Uterus (tissue), 4 donors: ENCODE measurements around the gene KCNQ2. TPM values are rescaled to one million over a fixed set of nuclear protein-coding genes. Genes with fewer than 3 reads are reported as not detected.

Experiments used
- DNase-seq, 2 donors: peaks; one replicate each; pipeline ENCODE4 v3.0.0-alpha.2; 2019 to 2020
- H3K27ac ChIP-seq, 2 donors: fragments of 200-600 bp; sonication (generic); 1 replicate in 1 of 2; 2 replicates in 1 of 2; pipeline ENCODE4 v1.5.1; 2016 to 2018
- H3K27me3 ChIP-seq, 2 donors: fragments of 200-600 bp; sonication (generic); one replicate each; pipeline ENCODE4 v1.5.1; 2018 to 2019; ENCODE audit warnings: control low read depth in 1 of 2
- H3K36me3 ChIP-seq, 2 donors: fragments of 200-600 bp; sonication (generic); one replicate each; pipeline ENCODE4 v1.5.1; 2019; ENCODE audit warnings: control low read depth in 1 of 2
- H3K4me1 ChIP-seq, 2 donors: fragments of 200-600 bp; sonication (generic); one replicate each; pipeline ENCODE4 v1.5.1; 2018 to 2019; ENCODE audit warnings: control low read depth in 1 of 2
- H3K4me3 ChIP-seq, 2 donors: fragments of 200-600 bp; sonication (generic); 1 replicate in 1 of 2; 2 replicates in 1 of 2; pipeline ENCODE4 v1.5.1; 2018 to 2019; ENCODE audit warnings: mild to moderate bottlenecking in 1 of 2
- H3K9me3 ChIP-seq, 2 donors: fragments of 200-600 bp; sonication (generic); one replicate each; pipeline ENCODE4 v1.5.1; 2019; ENCODE audit warnings: control low read depth in 1 of 2
- CTCF ChIP-seq, 4 experiments: fragments of 200-600 bp in 2 of 4; fragments of 450-650 bp in 2 of 4; sonication (generic) in 2 of 4; IDR thresholded peaks; one replicate each; pipeline ENCODE4 v1.5.1; 2016 to 2019; ENCODE audit warnings: antibody characterized with exemption in 4 of 4, mild to moderate bottlenecking in 2 of 4, moderate library complexity in 1 of 4
- POLR2A ChIP-seq, 2 donors: fragments of 450-650 bp; IDR thresholded peaks; one replicate each; pipeline ENCODE4 v1.6.1; 2016; ENCODE audit warnings: antibody characterized with exemption in 2 of 2, mild to moderate bottlenecking in 1 of 2, moderate library complexity in 1 of 2
- intact Hi-C: fragments of 100-400 bp; cut with DNase I; formaldehyde crosslinking; loops from one replicate; pipeline ENCODE4 v1.15.1; 2023; ENCODE audit warnings: low total_unique reads
- total RNA-seq, 4 donors: library from RNA; depleted of rRNA in 3 of 4; stranded (reverse); fragments of >200 nt in 3 of 4; gene quantifications; one replicate each; pipeline versions ENCODE4 v1.1.0 to v1.2.4, GENCODE V29; 2014 to 2023
- donor health status: DM: yes; HTN: yes; CAD: no.

Gene KCNQ2
- total RNA-seq, 4 donors from 2014 or later, result 1.2 to 4.9 TPM; not detected in 2

GRCh38 chr20:63468421-63468820, 4.0 kb downstream of the KCNQ2 start:
- no peaks in the 10 kb centered on the region for H3K9me3 ChIP-seq
- intact Hi-C loops, result no loop called here
- H3K36me3 ChIP-seq, result no peaks in the 10 kb centered on the region
- no peak overlapping the region for H3K4me3 ChIP-seq
- no peak for DNase-seq
- peaks cover 0 to 8% of the 10 kb centered on the region in 2 donors for H3K4me1 ChIP-seq
- TF ChIP-seq POLR2A (IDR thresholded peaks at IDR 0.05) (no peak), CTCF (IDR thresholded peaks at IDR 0.05) (no peak)
- no peak overlapping the region for H3K27ac ChIP-seq
- H3K27me3 ChIP-seq, result peaks cover 3 to 11% of the 10 kb centered on the region in 2 donors

- no peaks in the 10 kb centered on the region for H3K9me3 ChIP-seq
- no peak for DNase-seq
- H3K27me3 ChIP-seq, result peaks cover 3 to 6% of the 10 kb centered on the region in 2 donors
- no peaks in the 10 kb centered on the region for H3K36me3 ChIP-seq
- no peak for TF ChIP-seq POLR2A (IDR thresholded peaks at IDR 0.05)
- no peak for TF ChIP-seq CTCF (IDR thresholded peaks at IDR 0.05)
- no peak overlapping the region for H3K4me3 ChIP-seq
- H3K27ac ChIP-seq, result no peak overlapping the region
- H3K4me1 ChIP-seq, result peaks cover 0 to 8% of the 10 kb centered on the region in 2 donors
- intact Hi-C loops, result no loop called here
Observed at GRCh38 chr20:63467294-63468083, 5.0 kb downstream of the KCNQ2 start.

- no peaks in the 10 kb centered on the region for H3K36me3 ChIP-seq
- no peak overlapping the region for H3K27ac ChIP-seq
- peaks cover 3 to 6% of the 10 kb centered on the region in 2 donors for H3K27me3 ChIP-seq
- peaks cover 0 to 4% of the 10 kb centered on the region in 2 donors for H3K4me1 ChIP-seq
- DNase-seq, result no peak
- H3K4me3 ChIP-seq, result no peak overlapping the region
- no peaks in the 10 kb centered on the region for H3K9me3 ChIP-seq
- TF ChIP-seq CTCF (IDR thresholded peaks at IDR 0.05) (no peak), POLR2A (IDR thresholded peaks at IDR 0.05) (no peak)
- intact Hi-C loops, result no loop called here
Observed at GRCh38 chr20:63466861-63467260, 5.6 kb downstream of the KCNQ2 start.

GRCh38 chr20:63466250-63466825, 6.1 kb downstream of the KCNQ2 start:
- DNase-seq, result no peak
- intact Hi-C loops, result no loop called here
- TF ChIP-seq CTCF (IDR thresholded peaks at IDR 0.05), result no peak
- TF ChIP-seq POLR2A (IDR thresholded peaks at IDR 0.05), result no peak
- H3K9me3 ChIP-seq, result no peaks in the 10 kb centered on the region
- H3K4me3 ChIP-seq, result no peak overlapping the region
- H3K27me3 ChIP-seq, result peaks cover 2 to 4% of the 10 kb centered on the region in 2 donors
- no peaks in the 10 kb centered on the region for H3K4me1 ChIP-seq
- no peaks in the 10 kb centered on the region for H3K36me3 ChIP-seq
- H3K27ac ChIP-seq, result no peak overlapping the region
